ENCODE measurements around the gene SAP25.

Gene SAP25

GRCh38 chr7:100559127-100559526, 14.6 kb downstream of the SAP25 start:
- Histone ChIP-seq H3K27ac (ENCODE audit: low read depth, low read length) (no peak overlapping the region), H3K9me3 (ENCODE audit: control insufficient read depth, insufficient read depth, low read length) (no peaks in the 10 kb centered on the region), H3K4me3 (ENCODE audit: low read length) (no peak overlapping the region), H3K27me3 (ENCODE audit: control insufficient read depth, low read length) (no peaks in the 10 kb centered on the region), H3K36me3 (ENCODE audit: control insufficient read depth, low read length) (peaks cover 8% of the 10 kb centered on the region), H3K79me2 (ENCODE audit: control insufficient read depth, low read length) (no peaks in the 10 kb centered on the region), H3K4me1 (ENCODE audit: control insufficient read depth, low read length) (peaks cover 7% of the 10 kb centered on the region), H3K9me2 (replicated peaks; ENCODE audit: control insufficient read depth, low read length) (no peaks in the 10 kb centered on the region), H4K20me1 (ENCODE audit: control insufficient read depth, insufficient read depth, low read depth, low read length) (no peaks in the 10 kb centered on the region), H3K4me2 (ENCODE audit: low read length) (no peak overlapping the region), H3F3A (ENCODE audit: control insufficient read depth, insufficient read depth) (peaks cover 4% of the 10 kb centered on the region; the same call in 1 of the 2 replicates)
- TF ChIP-seq EZH2phosphoT487 (IDR thresholded peaks at IDR 0.05; ENCODE audit: borderline replicate concordance, low read length): no peak
- no peak for TF ChIP-seq CTCF (IDR thresholded peaks at IDR 0.05; ENCODE audit: low read depth, low read length, poor library complexity, severe bottlenecking)

DNA sequence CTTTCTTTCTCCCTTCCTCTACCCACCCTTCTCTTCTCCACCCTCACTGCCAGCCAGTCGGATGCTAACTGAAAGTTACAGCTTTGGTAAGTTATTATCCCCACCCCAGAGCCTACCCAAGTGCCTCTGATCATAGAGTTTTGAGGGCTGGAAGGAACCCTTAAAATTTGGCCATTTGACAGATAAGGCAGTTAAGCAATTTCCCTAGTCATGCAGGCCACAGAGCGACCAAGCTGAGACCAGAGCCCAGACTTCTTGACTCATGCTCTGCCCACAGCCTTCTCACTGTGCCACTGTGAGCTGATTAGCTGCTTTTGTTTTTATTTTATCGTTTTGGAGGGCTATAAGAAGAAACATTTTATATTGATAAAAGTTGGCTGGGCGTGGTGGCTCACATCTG, 17.2 kb downstream of the SAP25 start:
- Histone ChIP-seq H3F3A (ENCODE audit: control insufficient read depth, insufficient read depth) (peaks cover 4% of the 10 kb centered on the region; the same call in 1 of the 2 replicates), H3K4me2 (ENCODE audit: low read length) (no peak overlapping the region), H3K27me3 (ENCODE audit: control insufficient read depth, low read length) (no peaks in the 10 kb centered on the region), H3K27ac (ENCODE audit: low read depth, low read length) (no peak overlapping the region), H3K79me2 (ENCODE audit: control insufficient read depth, low read length) (no peaks in the 10 kb centered on the region), H3K36me3 (ENCODE audit: control insufficient read depth, low read length) (peaks cover 12% of the 10 kb centered on the region), H3K9me2 (replicated peaks; ENCODE audit: control insufficient read depth, low read length) (no peaks in the 10 kb centered on the region), H3K4me1 (ENCODE audit: control insufficient read depth, low read length) (peaks cover 4% of the 10 kb centered on the region), H4K20me1 (ENCODE audit: control insufficient read depth, insufficient read depth, low read depth, low read length) (no peaks in the 10 kb centered on the region), H3K4me3 (ENCODE audit: low read length) (no peak overlapping the region), H3K9me3 (ENCODE audit: control insufficient read depth, insufficient read depth, low read length) (no peaks in the 10 kb centered on the region)
- TF ChIP-seq EZH2phosphoT487 (IDR thresholded peaks at IDR 0.05; ENCODE audit: borderline replicate concordance, low read length) (no peak), CTCF (IDR thresholded peaks at IDR 0.05; ENCODE audit: low read depth, low read length, poor library complexity, severe bottlenecking) (no peak)

GRCh38 chr7:100555701-100556100, 18.0 kb downstream of the SAP25 start:
- no peaks in the 10 kb centered on the region for H3K79me2 ChIP-seq (ENCODE audit: control insufficient read depth, low read length)
- H3K4me2 ChIP-seq (ENCODE audit: low read length): no peak overlapping the region
- no peak overlapping the region for H3K27ac ChIP-seq (ENCODE audit: low read depth, low read length)
- TF ChIP-seq EZH2phosphoT487 (IDR thresholded peaks at IDR 0.05; ENCODE audit: borderline replicate concordance, low read length): no peak
- no peak for TF ChIP-seq CTCF (IDR thresholded peaks at IDR 0.05; ENCODE audit: low read depth, low read length, poor library complexity, severe bottlenecking)
- peaks cover 12% of the 10 kb centered on the region for H3K36me3 ChIP-seq (ENCODE audit: control insufficient read depth, low read length)
- no peak overlapping the region for H3K4me3 ChIP-seq (ENCODE audit: low read length)
- H3F3A ChIP-seq (ENCODE audit: control insufficient read depth, insufficient read depth): peaks cover 4% of the 10 kb centered on the region; the same call in 1 of the 2 replicates
- H3K27me3 ChIP-seq (ENCODE audit: control insufficient read depth, low read length): no peaks in the 10 kb centered on the region
- no peaks in the 10 kb centered on the region for H3K9me3 ChIP-seq (ENCODE audit: control insufficient read depth, insufficient read depth, low read length)
- H3K9me2 ChIP-seq (replicated peaks; ENCODE audit: control insufficient read depth, low read length): no peaks in the 10 kb centered on the region
- H4K20me1 ChIP-seq (ENCODE audit: control insufficient read depth, insufficient read depth, low read depth, low read length): no peaks in the 10 kb centered on the region
- peaks cover 5% of the 10 kb centered on the region for H3K4me1 ChIP-seq (ENCODE audit: control insufficient read depth, low read length)

Measured in DOHH2 (cell line).